ENCODE data around the gene COL5A3. TPM values are rescaled to one million over a fixed set of nuclear protein-coding genes. Genes with fewer than 3 reads are reported as not detected.

COL5A3 gene
- total RNA-seq, 1 experiment from 2014 or later: 0.11 TPM

- BruUV-seq (replicated peaks): no TSS peak
- peak overlapping the region; percentile 85 for H2AFZ ChIP-seq (ENCODE audit: low read length)
- CTCF ChIA-PET: interaction anchor here (0.6 to 0.7 kb wide), 2 partner anchors 55 to 1258 kb away, joined by 9 to 13 read pairs; no protein-coding TSS in a partner anchor
- H4K20me1 ChIP-seq (ENCODE audit: low read length): no peaks in the 10 kb centered on the region
- POLR2A ChIA-PET (ENCODE audit: unreplicated experiment): no interaction called here
- peak overlapping the region; percentile 70 for H3K9ac ChIP-seq (ENCODE audit: low read length)
- H3K9me3 ChIP-seq (ENCODE audit: low read length): no peaks in the 10 kb centered on the region
- intact Hi-C loops (cut with micrococcal nuclease): loop anchor here (5.0 kb wide), 1 partner anchor 52 kb away; no protein-coding TSS in a partner anchor
- no peaks in the 10 kb centered on the region for H3F3A ChIP-seq (ENCODE audit: low read length, unreplicated experiment)
- H3K27ac ChIP-seq (ENCODE audit: low read length): peak overlapping the region; percentile 88
- H3K4me1 ChIP-seq (ENCODE audit: insufficient read depth, low read length): peaks cover 17% of the 10 kb centered on the region
- H3K79me2 ChIP-seq (ENCODE audit: low read length): no peaks in the 10 kb centered on the region
- peak; percentile 92 for ATAC-seq
- peak overlapping the region; percentile 78 for H3K4me2 ChIP-seq (ENCODE audit: low read length)
- H3K27me3 ChIP-seq (ENCODE audit: low read length): no peaks in the 10 kb centered on the region
- peak; percentile 87 for DNase-seq
- TF ChIP-seq EZH2phosphoT487 (IDR thresholded peaks at IDR 0.05; ENCODE audit: borderline replicate concordance, low read length) (no peak), CTCF (conservative IDR thresholded peaks at IDR 0.05; ENCODE audit: low read depth, low read length) (0 out of 2 replicates have a peak, but pooled peaks have one; percentile 16)
- H3K9me2 ChIP-seq (replicated peaks; ENCODE audit: low read length): no peaks in the 10 kb centered on the region
- H3K36me3 ChIP-seq (ENCODE audit: low read depth, low read length): no peaks in the 10 kb centered on the region
- H3K4me3 ChIP-seq (ENCODE audit: low read length): peak overlapping the region; percentile 24; the same call in 1 of the 2 replicates
Observed at GRCh38 chr19:9945319-9945966, 64.9 kb downstream of the COL5A3 start.

- H3K9ac ChIP-seq (ENCODE audit: low read length): no peak overlapping the region
- H3K27me3 ChIP-seq (ENCODE audit: low read length): no peaks in the 10 kb centered on the region
- no peak for TF ChIP-seq EZH2 (IDR thresholded peaks at IDR 0.05; ENCODE audit: low read length, unreplicated experiment)
- no peak for TF ChIP-seq EZH2phosphoT487 (IDR thresholded peaks at IDR 0.05; ENCODE audit: borderline replicate concordance, low read length)
- TF ChIP-seq CTCF (conservative IDR thresholded peaks at IDR 0.05; ENCODE audit: low read depth, low read length): no peak
- no peaks in the 10 kb centered on the region for H3K79me2 ChIP-seq (ENCODE audit: low read length)
- H2AFZ ChIP-seq (ENCODE audit: low read length): no peak overlapping the region
- H3K27ac ChIP-seq (ENCODE audit: low read length): no peak overlapping the region
- intact Hi-C loops (cut with micrococcal nuclease): no loop called here
- H3K9me3 ChIP-seq (ENCODE audit: low read length): no peaks in the 10 kb centered on the region
- no peak overlapping the region for H3K4me3 ChIP-seq (ENCODE audit: low read length)
- POLR2A ChIA-PET (ENCODE audit: unreplicated experiment): no interaction called here
- H3F3A ChIP-seq (ENCODE audit: low read length, unreplicated experiment): no peaks in the 10 kb centered on the region
- CTCF ChIA-PET: no interaction called here
- H3K36me3 ChIP-seq (ENCODE audit: low read depth, low read length): no peaks in the 10 kb centered on the region
- no peak for ATAC-seq
- no TSS peak for BruUV-seq (replicated peaks)
- H3K4me1 ChIP-seq (ENCODE audit: insufficient read depth, low read length): peaks cover 17% of the 10 kb centered on the region
- H3K4me2 ChIP-seq (ENCODE audit: low read length): no peak overlapping the region
- no peak for DNase-seq
- no peaks in the 10 kb centered on the region for H4K20me1 ChIP-seq (ENCODE audit: low read length)
- no peaks in the 10 kb centered on the region for H3K9me2 ChIP-seq (replicated peaks; ENCODE audit: low read length)
Observed at GRCh38 chr19:9943744-9944143, 66.6 kb downstream of the COL5A3 start.

- H3F3A ChIP-seq (ENCODE audit: low read length, unreplicated experiment): no peaks in the 10 kb centered on the region
- DNase-seq (no peak), ATAC-seq (no peak)
- H4K20me1 ChIP-seq (ENCODE audit: low read length): no peaks in the 10 kb centered on the region
- H3K4me1 ChIP-seq (ENCODE audit: insufficient read depth, low read length): peaks cover 17% of the 10 kb centered on the region
- intact Hi-C loops (cut with micrococcal nuclease): no loop called here
- H3K9ac ChIP-seq (ENCODE audit: low read length): no peak overlapping the region
- ChIA-PET POLR2A (ENCODE audit: unreplicated experiment) (no interaction called here), CTCF (no interaction called here)
- H3K36me3 ChIP-seq (ENCODE audit: low read depth, low read length): no peaks in the 10 kb centered on the region
- H3K9me2 ChIP-seq (replicated peaks; ENCODE audit: low read length): no peaks in the 10 kb centered on the region
- H3K4me2 ChIP-seq (ENCODE audit: low read length): no peak overlapping the region
- no peaks in the 10 kb centered on the region for H3K79me2 ChIP-seq (ENCODE audit: low read length)
- no peaks in the 10 kb centered on the region for H3K27me3 ChIP-seq (ENCODE audit: low read length)
- no peak overlapping the region for H3K4me3 ChIP-seq (ENCODE audit: low read length)
- no TSS peak for BruUV-seq (replicated peaks)
- TF ChIP-seq CTCF (conservative IDR thresholded peaks at IDR 0.05; ENCODE audit: low read depth, low read length) (no peak), EZH2phosphoT487 (IDR thresholded peaks at IDR 0.05; ENCODE audit: borderline replicate concordance, low read length) (no peak), EZH2 (IDR thresholded peaks at IDR 0.05; ENCODE audit: low read length, unreplicated experiment) (no peak)
- no peak overlapping the region for H2AFZ ChIP-seq (ENCODE audit: low read length)
- no peak overlapping the region for H3K27ac ChIP-seq (ENCODE audit: low read length)
- no peaks in the 10 kb centered on the region for H3K9me3 ChIP-seq (ENCODE audit: low read length)
Observed at GRCh38 chr19:9941671-9942070, 68.6 kb downstream of the COL5A3 start.
